Measurements from ENCODE around the gene MALL.
"Not testable (repeated sequence)": the region's sequence is repeated elsewhere in the genome, so short reads cannot be mapped to it uniquely, and the experiment has no call there.

Gene MALL

GRCh38 chr2:110068153-110068552 lies 47.5 kb downstream of the MALL start:
- peak in 1 of 2 donors; percentile 16 for DNase-seq
- H3K27me3 ChIP-seq, H3K27ac ChIP-seq: not testable (repeated sequence)

GRCh38 chr2:110062332-110062731 lies 53.3 kb downstream of the MALL start:
- H3K4me3 ChIP-seq; H3K27ac ChIP-seq; H3K36me3 ChIP-seq; intact Hi-C loops (cut with DNase I; ENCODE audit: low total_unique reads); DNase-seq; H3K27me3 ChIP-seq; H3K9me3 ChIP-seq; H3K4me1 ChIP-seq: not testable (repeated sequence)

More at GRCh38 chr2:110068153-110068552, 47.5 kb downstream of the MALL start:
- H3K4me3 ChIP-seq; H3K4me1 ChIP-seq; H3K36me3 ChIP-seq; intact Hi-C loops (cut with DNase I; ENCODE audit: low total_unique reads); H3K9me3 ChIP-seq: not testable (repeated sequence)

GRCh38 chr2:110060550-110060949 lies 55.1 kb downstream of the MALL start:
- H3K9me3 ChIP-seq; DNase-seq; H3K4me1 ChIP-seq; H3K27ac ChIP-seq; H3K4me3 ChIP-seq; H3K36me3 ChIP-seq; H3K27me3 ChIP-seq; intact Hi-C loops (cut with DNase I; ENCODE audit: low total_unique reads): not testable (repeated sequence)

- H3K27ac ChIP-seq; H3K4me1 ChIP-seq; DNase-seq; H3K4me3 ChIP-seq; intact Hi-C loops (cut with DNase I; ENCODE audit: low total_unique reads); H3K9me3 ChIP-seq; H3K27me3 ChIP-seq; H3K36me3 ChIP-seq: not testable (repeated sequence)
Observed at GRCh38 chr2:110059694-110060358, 55.8 kb downstream of the MALL start.

- H3K27me3 ChIP-seq; H3K4me3 ChIP-seq; DNase-seq; H3K4me1 ChIP-seq; H3K9me3 ChIP-seq; H3K36me3 ChIP-seq; intact Hi-C loops (cut with DNase I; ENCODE audit: low total_unique reads); H3K27ac ChIP-seq: not testable (repeated sequence)
Observed at GRCh38 chr2:110059009-110059693, 56.5 kb downstream of the MALL start.

GRCh38 chr2:110058034-110058433 lies 57.6 kb downstream of the MALL start:
- H3K4me1 ChIP-seq; H3K4me3 ChIP-seq; DNase-seq; H3K36me3 ChIP-seq; intact Hi-C loops (cut with DNase I; ENCODE audit: low total_unique reads); H3K27ac ChIP-seq; H3K27me3 ChIP-seq; H3K9me3 ChIP-seq: not testable (repeated sequence)

GRCh38 chr2:110055819-110056408 lies 59.7 kb downstream of the MALL start:
- intact Hi-C loops (cut with DNase I; ENCODE audit: low total_unique reads); H3K27me3 ChIP-seq; H3K4me3 ChIP-seq; H3K27ac ChIP-seq; DNase-seq; H3K36me3 ChIP-seq; H3K4me1 ChIP-seq; H3K9me3 ChIP-seq: not testable (repeated sequence)

- H3K9me3 ChIP-seq; H3K4me1 ChIP-seq; H3K36me3 ChIP-seq; H3K27me3 ChIP-seq; H3K4me3 ChIP-seq; intact Hi-C loops (cut with DNase I; ENCODE audit: low total_unique reads): not testable (repeated sequence)
- DNase-seq: peak; percentile 23 to 73
- peak overlapping the region in 1 of 2 donors; percentile 49 for H3K27ac ChIP-seq
Observed at GRCh38 chr2:110054521-110055407, 60.9 kb downstream of the MALL start.

GRCh38 chr2:110053688-110054087 lies 61.9 kb downstream of the MALL start:
- H3K9me3 ChIP-seq; H3K27ac ChIP-seq; DNase-seq; intact Hi-C loops (cut with DNase I; ENCODE audit: low total_unique reads); H3K27me3 ChIP-seq; H3K4me1 ChIP-seq; H3K36me3 ChIP-seq; H3K4me3 ChIP-seq: not testable (repeated sequence)

- H3K36me3 ChIP-seq; H3K4me1 ChIP-seq; H3K27ac ChIP-seq; H3K4me3 ChIP-seq; H3K9me3 ChIP-seq; intact Hi-C loops (cut with DNase I; ENCODE audit: low total_unique reads); DNase-seq; H3K27me3 ChIP-seq: not testable (repeated sequence)
Observed at GRCh38 chr2:110052166-110052565, 63.5 kb downstream of the MALL start.

- H3K36me3 ChIP-seq; H3K27ac ChIP-seq; H3K4me1 ChIP-seq; H3K27me3 ChIP-seq; H3K9me3 ChIP-seq; DNase-seq; intact Hi-C loops (cut with DNase I; ENCODE audit: low total_unique reads); H3K4me3 ChIP-seq: not testable (repeated sequence)
Observed at GRCh38 chr2:110050222-110050621, 65.4 kb downstream of the MALL start.

GRCh38 chr2:110049769-110050168 lies 65.9 kb downstream of the MALL start:
- H3K27ac ChIP-seq; DNase-seq; H3K4me1 ChIP-seq; H3K9me3 ChIP-seq; H3K27me3 ChIP-seq; H3K36me3 ChIP-seq; intact Hi-C loops (cut with DNase I; ENCODE audit: low total_unique reads); H3K4me3 ChIP-seq: not testable (repeated sequence)

GRCh38 chr2:110048255-110049197 lies 67.1 kb downstream of the MALL start:
- H3K4me1 ChIP-seq; H3K27ac ChIP-seq; H3K4me3 ChIP-seq; intact Hi-C loops (cut with DNase I; ENCODE audit: low total_unique reads); H3K36me3 ChIP-seq; H3K27me3 ChIP-seq; H3K9me3 ChIP-seq: not testable (repeated sequence)
- peak in 1 of 2 donors; percentile 59 for DNase-seq

Data from tibial artery (tissue), 4 donors.